ENCODE data around the gene KCNQ1. TPM values are rescaled to one million over a fixed set of nuclear protein-coding genes. Genes with fewer than 3 reads are reported as not detected.

The KCNQ1 gene
- total and polyA plus RNA-seq, 8 donors = 7.1 to 37.7 (median 9.9) TPM

DNA sequence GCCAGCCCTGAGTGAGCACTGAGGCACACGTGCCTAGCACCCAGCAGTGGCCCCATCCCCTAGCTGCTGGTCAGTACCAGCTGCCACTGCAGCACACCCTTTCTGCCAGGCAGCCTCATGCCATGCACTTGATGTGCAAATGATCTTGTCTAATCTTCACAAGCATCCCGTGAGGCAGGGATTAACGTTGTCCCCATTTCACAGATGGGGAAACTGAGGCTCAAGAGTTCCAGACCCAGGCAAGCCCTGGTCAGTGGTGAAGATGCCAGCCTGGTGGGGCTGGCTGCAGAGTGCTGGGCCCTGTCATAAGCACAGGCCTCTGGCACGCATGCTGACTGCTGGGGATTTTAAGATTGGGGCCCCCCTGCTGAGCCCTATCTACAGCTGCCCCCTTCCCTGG lies 449.1 kb downstream of the KCNQ1 start:
- Histone ChIP-seq H3K4me3 (no peak overlapping the region), H3K36me3 (no peaks in the 10 kb centered on the region), H3K9me3 (no peaks in the 10 kb centered on the region), H3K27me3 (no peaks in the 10 kb centered on the region), H3K4me1 (peaks cover 21 to 42% of the 10 kb centered on the region in 2 donors), H3K27ac (no peak overlapping the region)
- ATAC-seq (no peak), DNase-seq (no peak)
- TF ChIP-seq, protein P1, sequence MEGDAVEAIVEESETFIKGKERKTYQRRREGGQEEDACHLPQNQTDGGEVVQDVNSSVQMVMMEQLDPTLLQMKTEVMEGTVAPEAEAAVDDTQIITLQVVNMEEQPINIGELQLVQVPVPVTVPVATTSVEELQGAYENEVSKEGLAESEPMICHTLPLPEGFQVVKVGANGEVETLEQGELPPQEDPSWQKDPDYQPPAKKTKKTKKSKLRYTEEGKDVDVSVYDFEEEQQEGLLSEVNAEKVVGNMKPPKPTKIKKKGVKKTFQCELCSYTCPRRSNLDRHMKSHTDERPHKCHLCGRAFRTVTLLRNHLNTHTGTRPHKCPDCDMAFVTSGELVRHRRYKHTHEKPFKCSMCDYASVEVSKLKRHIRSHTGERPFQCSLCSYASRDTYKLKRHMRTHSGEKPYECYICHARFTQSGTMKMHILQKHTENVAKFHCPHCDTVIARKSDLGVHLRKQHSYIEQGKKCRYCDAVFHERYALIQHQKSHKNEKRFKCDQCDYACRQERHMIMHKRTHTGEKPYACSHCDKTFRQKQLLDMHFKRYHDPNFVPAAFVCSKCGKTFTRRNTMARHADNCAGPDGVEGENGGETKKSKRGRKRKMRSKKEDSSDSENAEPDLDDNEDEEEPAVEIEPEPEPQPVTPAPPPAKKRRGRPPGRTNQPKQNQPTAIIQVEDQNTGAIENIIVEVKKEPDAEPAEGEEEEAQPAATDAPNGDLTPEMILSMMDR (IDR thresholded peaks at IDR 0.05) = no peak
- intact Hi-C loops (cut with DNase I) = no loop called here

DNA sequence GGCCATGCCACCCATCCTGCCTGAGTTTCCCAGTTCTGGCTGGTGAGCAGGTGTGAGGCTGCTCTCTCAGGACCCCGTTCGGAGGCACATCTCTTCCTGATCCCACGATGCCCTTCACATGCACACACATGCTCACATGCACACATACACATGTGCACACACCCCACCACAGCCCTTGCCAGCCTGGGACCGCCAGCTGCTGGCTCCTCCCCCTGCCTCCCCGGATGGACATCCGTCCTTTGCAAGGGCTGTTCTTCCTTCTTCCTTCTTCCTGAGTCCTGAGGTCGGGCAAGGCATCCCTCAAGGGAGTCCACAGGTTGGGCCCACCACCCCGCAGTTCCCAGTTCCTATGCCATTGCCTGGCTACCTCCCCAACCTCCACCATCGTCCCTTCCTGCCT lies 451.2 kb downstream of the KCNQ1 start:
- Histone ChIP-seq H3K27me3 (no peaks in the 10 kb centered on the region), H3K4me1 (peaks cover 23 to 51% of the 10 kb centered on the region in 2 donors), H3K36me3 (no peaks in the 10 kb centered on the region), H3K27ac (no peak overlapping the region), H3K9me3 (no peaks in the 10 kb centered on the region), H3K4me3 (no peak overlapping the region)
- TF ChIP-seq, protein P1 (IDR thresholded peaks at IDR 0.05) = no peak
- DNase-seq = no peak
- ATAC-seq = no peak
- intact Hi-C loops (cut with DNase I) = no loop called here

DNA sequence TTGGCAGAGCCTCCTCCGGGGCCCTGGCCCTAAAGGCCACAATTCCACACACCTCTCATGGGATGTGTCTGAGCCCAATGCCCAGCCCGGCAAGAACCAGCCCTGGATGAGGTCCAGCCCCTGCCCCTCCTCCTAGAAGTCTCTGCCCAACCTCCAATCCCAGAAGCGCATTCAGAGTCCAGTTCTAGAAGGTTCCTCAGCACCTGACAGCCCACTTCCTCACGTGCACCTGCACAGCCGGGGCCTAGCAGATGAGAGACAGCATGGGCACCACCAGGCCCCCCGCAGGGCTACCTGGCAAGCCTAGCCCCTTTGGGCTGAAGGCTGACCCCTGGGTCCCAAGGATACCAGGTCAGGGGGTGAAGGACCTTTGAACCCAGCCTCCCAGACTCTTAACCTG lies 452.2 kb downstream of the KCNQ1 start:
- DNase-seq = no peak
- H3K36me3 ChIP-seq = no peaks in the 10 kb centered on the region
- TF ChIP-seq, protein P1 (IDR thresholded peaks at IDR 0.05) = no peak
- no peak overlapping the region for H3K4me3 ChIP-seq
- H3K4me1 ChIP-seq = peaks cover 15 to 50% of the 10 kb centered on the region in 2 donors
- H3K27me3 ChIP-seq = no peaks in the 10 kb centered on the region
- H3K27ac ChIP-seq = no peak overlapping the region
- no peak for ATAC-seq
- intact Hi-C loops (cut with DNase I) = no loop called here
- H3K9me3 ChIP-seq = no peaks in the 10 kb centered on the region

DNA sequence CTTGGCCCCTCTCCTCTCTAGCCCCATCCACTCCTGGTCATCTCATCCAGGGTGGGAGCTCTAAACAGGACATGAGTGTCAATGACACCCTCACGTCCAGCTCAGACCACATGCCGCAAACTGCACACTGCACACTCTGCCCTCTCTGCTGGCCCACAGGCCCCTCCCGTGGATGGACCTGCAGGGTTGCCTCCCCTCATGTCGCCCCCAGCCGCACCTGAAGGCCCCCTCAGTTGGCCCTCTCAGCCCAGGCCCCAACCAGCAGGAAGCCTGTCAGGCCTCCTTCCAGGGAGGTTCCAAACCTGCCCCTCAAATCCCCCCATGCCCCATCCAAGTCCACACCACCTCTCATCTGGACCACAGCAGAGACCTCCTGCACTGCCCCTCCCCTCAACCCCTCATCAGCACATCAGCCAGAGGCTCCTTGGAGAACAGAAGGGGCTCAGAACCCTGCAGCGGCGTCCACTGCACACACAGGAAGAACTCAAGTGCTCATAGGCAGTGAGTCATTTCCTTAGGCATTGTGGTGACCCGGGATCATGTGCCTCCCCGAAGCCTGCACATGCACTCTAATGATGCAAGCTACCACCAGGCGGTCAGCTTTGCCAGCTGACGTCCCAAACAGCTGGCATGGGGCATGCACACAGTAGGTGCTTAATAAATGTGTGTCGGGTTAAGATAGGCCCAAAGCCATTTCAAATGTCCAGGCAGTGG lies 453.7 kb downstream of the KCNQ1 start:
- Histone ChIP-seq H3K27ac (peak overlapping the region; percentile 76 to 89), H3K36me3 (no peaks in the 10 kb centered on the region), H3K9me3 (no peaks in the 10 kb centered on the region), H3K4me1 (peaks cover 12 to 51% of the 10 kb centered on the region in 2 donors), H3K4me3 (peak overlapping the region in 1 of 2 donors; percentile 26), H3K27me3 (no peaks in the 10 kb centered on the region)
- peak; percentile 63 for ATAC-seq
- intact Hi-C loops (cut with DNase I) = no loop called here
- TF ChIP-seq, protein P1 (IDR thresholded peaks at IDR 0.05) = no peak
- DNase-seq = peak in 2 of 4 donors; percentile 90 to 91

Other genes with a start within 250 kb of the KCNQ1 start
- 1 to 10 TPM in 1 of 2 donors, under 1 TPM in 1; 0.79 to 2.3 TPM for gene ASCL2, start 174.4 kb upstream of the KCNQ1 start, total RNA-seq
- 1 to 10 TPM in 4 of 6 donors, under 1 TPM in 2; 0.50 to 1.5 (median 1.2) TPM for gene ASCL2, start 174.4 kb upstream of the KCNQ1 start, polyA plus RNA-seq (ENCODE audit: insufficient read length in 6 of 6)
- gene C11orf21, start 143.1 kb upstream of the KCNQ1 start, total RNA-seq = 1 to 10 TPM; 2.7 to 6.9 TPM
- 1 to 10 TPM; 1.2 to 2.2 (median 1.6) TPM for gene C11orf21, start 143.1 kb upstream of the KCNQ1 start, polyA plus RNA-seq (ENCODE audit: insufficient read length in 6 of 6)
- 1 to 10 TPM; 4.2 to 6.2 TPM for gene TSPAN32, start 143.0 kb upstream of the KCNQ1 start, total RNA-seq
- gene TSPAN32, start 143.0 kb upstream of the KCNQ1 start, polyA plus RNA-seq (ENCODE audit: insufficient read length in 6 of 6) = 1 to 10 TPM; 3.7 to 6.3 (median 4.2) TPM
- 100 to 1,000 TPM; 641 to 754 TPM for gene CD81, start 67.7 kb upstream of the KCNQ1 start, total RNA-seq
- gene CD81, start 67.7 kb upstream of the KCNQ1 start, polyA plus RNA-seq (ENCODE audit: insufficient read length in 6 of 6) = 100 to 1,000 TPM; 595 to 747 (median 646) TPM
- 10 to 100 TPM; 35.3 to 47.6 TPM for gene TSSC4, start 44.3 kb upstream of the KCNQ1 start, total RNA-seq
- gene TSSC4, start 44.3 kb upstream of the KCNQ1 start, polyA plus RNA-seq (ENCODE audit: insufficient read length in 6 of 6) = 10 to 100 TPM; 20.1 to 32.0 (median 23.6) TPM
- gene TRPM5, start 494 bp upstream of the KCNQ1 start, total RNA-seq = not detected
- under 1 TPM; 0.14 to 0.40 (median 0.31) TPM for gene TRPM5, start 494 bp upstream of the KCNQ1 start, polyA plus RNA-seq (ENCODE audit: insufficient read length in 6 of 6)